ENCODE measurements around the gene CAST.

DNA sequence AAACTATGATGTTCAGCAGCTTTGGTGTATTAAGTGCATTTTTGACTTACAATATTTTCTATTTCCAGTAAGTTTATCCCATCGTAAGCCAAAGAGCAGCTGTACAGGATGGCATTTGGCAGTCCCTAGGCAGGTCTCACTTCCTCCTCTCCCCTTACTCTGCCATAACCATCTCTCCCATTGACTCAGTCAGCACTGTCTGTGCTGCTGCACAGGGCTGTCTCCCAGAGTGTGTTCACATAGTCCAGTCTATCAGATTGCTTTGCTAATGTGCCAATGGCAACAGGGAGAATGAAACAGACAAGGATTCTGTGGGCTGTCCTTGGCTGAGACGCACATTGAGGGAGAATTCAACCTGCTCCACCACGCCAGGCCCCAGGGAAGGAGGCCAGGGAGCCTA is 47.0 kb upstream of the CAST start:
- TF ChIP-seq EZH2 (IDR thresholded peaks at IDR 0.05; ENCODE audit: borderline replicate concordance, insufficient read depth, low read depth, low read length, poor library complexity, severe bottlenecking) = no peak
- TF ChIP-seq CTCF (IDR thresholded peaks at IDR 0.05) = no peak
